Brain microvascular endothelial cell (primary cell): ENCODE data around the gene MANF.

Experiments used
- DNase-seq: peaks from one replicate; pipeline ENCODE4 v3.0.0-alpha.2; 2020
- H3K27ac ChIP-seq: fragments of 250-450 bp; sonication (Bioruptor Pico); 2 replicates; pipeline ENCODE4 v1.5.1; 2020; ENCODE audit warnings: mild to moderate bottlenecking, moderate library complexity
- H3K27me3 ChIP-seq: fragments of 250-450 bp; sonication (Bioruptor Pico); replicated peaks from 2 replicates; pipeline ENCODE4 v1.5.1; 2020; ENCODE audit warnings: mild to moderate bottlenecking
- H3K36me3 ChIP-seq: fragments of 250-450 bp; sonication (Bioruptor Pico); replicated peaks from 2 replicates; pipeline ENCODE4 v1.5.1; 2020; ENCODE audit warnings: mild to moderate bottlenecking
- H3K4me3 ChIP-seq: 2 replicates; pipeline ENCODE4 v1.5.1; 2011; ENCODE audit warnings: low read depth, mild to moderate bottlenecking, control low read depth, low read length, moderate library complexity
- in situ Hi-C: cut with HindIII; loops from 2 replicates; pipeline ENCODE4 v1.10.0; 2017; ENCODE audit warnings: low sequenced_read_pairs, low pct_ligation_motif_present
- TF ChIP-seq, protein P1 (sequence below): IDR thresholded peaks from 2 replicates; pipeline ENCODE4 v1.5.1; 2011; ENCODE audit warnings: low read depth, mild to moderate bottlenecking, moderate library complexity, low read length, control low read depth, inconsistent platforms; ENCODE audit errors: missing control alignments

Gene MANF

DNA sequence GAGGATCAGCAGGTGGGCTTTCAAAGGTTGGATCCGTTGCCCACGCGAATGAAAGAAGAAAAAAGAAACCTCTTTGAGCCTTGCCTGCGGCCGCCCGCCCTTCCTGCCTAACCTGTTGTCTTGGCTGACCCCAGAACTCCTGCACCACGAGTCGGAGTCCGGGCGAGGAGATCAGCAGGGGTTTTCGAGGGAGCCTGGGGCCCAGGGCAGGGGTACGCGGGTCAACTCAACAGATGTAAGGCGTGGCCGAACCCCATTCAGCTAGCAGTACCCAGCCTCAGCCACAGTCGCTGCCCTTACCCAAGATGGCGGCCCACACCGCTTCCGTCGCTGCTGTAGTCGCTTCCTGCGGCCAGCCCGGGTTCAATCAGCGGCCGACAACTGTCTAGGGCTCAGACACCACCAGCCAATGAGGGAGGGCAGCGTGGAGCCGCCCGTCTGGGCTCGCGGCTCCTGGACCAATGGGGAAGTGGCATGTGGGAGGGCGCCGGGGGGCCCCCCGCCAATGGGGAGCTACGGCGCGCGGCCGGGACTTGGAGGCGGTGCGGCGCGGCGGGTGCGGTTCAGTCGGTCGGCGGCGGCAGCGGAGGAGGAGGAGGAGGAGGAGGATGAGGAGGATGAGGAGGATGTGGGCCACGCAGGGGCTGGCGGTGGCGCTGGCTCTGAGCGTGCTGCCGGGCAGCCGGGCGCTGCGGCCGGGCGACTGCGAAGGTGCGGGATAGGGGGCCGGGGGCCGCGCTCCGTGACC is at the start of gene MANF:
Gene MANF (plus strand): TSS at position 566 of the 748 bp plus-strand sequence. CDS start 52 bp downstream, at position 618.
- H3K27me3 ChIP-seq: no peaks in the 10 kb centered on the region
- TF ChIP-seq, protein P1, sequence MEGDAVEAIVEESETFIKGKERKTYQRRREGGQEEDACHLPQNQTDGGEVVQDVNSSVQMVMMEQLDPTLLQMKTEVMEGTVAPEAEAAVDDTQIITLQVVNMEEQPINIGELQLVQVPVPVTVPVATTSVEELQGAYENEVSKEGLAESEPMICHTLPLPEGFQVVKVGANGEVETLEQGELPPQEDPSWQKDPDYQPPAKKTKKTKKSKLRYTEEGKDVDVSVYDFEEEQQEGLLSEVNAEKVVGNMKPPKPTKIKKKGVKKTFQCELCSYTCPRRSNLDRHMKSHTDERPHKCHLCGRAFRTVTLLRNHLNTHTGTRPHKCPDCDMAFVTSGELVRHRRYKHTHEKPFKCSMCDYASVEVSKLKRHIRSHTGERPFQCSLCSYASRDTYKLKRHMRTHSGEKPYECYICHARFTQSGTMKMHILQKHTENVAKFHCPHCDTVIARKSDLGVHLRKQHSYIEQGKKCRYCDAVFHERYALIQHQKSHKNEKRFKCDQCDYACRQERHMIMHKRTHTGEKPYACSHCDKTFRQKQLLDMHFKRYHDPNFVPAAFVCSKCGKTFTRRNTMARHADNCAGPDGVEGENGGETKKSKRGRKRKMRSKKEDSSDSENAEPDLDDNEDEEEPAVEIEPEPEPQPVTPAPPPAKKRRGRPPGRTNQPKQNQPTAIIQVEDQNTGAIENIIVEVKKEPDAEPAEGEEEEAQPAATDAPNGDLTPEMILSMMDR: no peak
- in situ Hi-C loops: no loop called here
- H3K36me3 ChIP-seq: peaks cover 15% of the 10 kb centered on the region
- DNase-seq: peak; percentile 98
- peak within 1 kb of the TSS; percentile 97 for H3K4me3 ChIP-seq
- peak within 1 kb of the TSS; percentile 93 for H3K27ac ChIP-seq

DNA sequence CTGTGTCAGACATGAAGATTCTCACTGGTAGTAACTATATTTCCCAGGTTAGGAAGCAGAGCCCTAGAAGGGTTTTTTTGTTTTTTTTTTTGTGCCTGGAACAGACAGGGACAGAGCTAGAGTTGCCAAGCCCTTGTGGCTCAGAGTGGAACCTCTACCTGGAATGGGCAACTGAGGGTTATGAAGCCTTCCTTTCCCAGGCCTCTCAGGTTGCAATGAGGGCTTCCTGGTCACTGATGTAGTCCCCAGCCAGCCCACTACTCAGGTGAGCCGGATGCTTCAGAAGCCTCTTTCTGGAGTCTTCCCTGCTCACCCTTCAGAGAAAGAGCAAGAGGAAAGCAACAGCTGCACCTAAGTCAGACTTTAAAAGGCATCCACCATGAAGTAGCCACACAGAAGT is 48.8 kb upstream of the MANF start:
- Histone ChIP-seq H3K36me3 (no peaks in the 10 kb centered on the region), H3K27ac (no peak overlapping the region), H3K27me3 (no peaks in the 10 kb centered on the region), H3K4me3 (no peak overlapping the region)
- in situ Hi-C loops: no loop called here
- DNase-seq: no peak
- TF ChIP-seq, protein P1: no peak

DNA sequence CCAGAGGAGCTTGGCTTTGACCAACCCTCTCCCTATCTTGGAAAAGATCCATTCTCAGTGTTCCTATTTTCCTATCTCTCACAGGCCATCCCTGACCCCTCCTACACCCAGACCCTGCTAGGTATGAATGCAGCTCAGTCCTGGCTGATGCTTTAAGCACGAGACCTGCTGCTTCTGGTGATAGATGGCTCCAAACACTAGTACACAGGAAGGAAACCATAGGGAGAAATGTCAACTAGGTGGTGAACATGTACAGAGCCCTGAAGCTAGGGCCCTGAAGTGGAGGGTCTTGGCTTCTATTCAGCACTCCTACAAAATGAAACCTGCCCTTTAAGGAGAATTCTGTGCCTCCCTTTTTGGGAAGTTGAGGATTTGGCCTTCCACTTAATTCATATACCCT is 47.4 kb upstream of the MANF start:
- Histone ChIP-seq H3K27me3 (no peaks in the 10 kb centered on the region), H3K27ac (no peak overlapping the region), H3K36me3 (no peaks in the 10 kb centered on the region), H3K4me3 (no peak overlapping the region)
- TF ChIP-seq, protein P1: no peak
- DNase-seq: no peak
- in situ Hi-C loops: no loop called here

DNA sequence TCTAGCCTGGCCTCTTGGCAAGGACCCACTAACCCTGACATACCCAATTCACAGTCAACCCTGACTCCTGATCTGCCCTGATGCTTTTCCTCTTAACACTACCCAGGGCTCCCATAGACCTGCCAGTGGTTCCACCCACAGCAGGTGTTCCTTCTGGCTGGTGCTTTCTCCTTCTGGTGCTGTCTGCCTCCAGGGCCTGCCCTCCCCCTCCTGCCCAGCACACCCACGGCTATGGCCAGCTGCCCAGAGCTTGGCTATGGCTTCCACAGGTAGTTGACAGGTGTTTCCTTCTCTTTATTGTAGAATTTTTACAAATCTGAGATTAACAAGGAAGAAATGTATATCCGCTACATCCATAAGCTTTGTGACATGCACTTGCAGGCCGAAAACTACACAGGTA is 46.5 kb upstream of the MANF start:
- no peak overlapping the region for H3K4me3 ChIP-seq
- H3K36me3 ChIP-seq: no peaks in the 10 kb centered on the region
- in situ Hi-C loops: no loop called here
- DNase-seq: no peak
- H3K27ac ChIP-seq: no peak overlapping the region
- TF ChIP-seq, protein P1: no peak
- H3K27me3 ChIP-seq: no peaks in the 10 kb centered on the region

DNA sequence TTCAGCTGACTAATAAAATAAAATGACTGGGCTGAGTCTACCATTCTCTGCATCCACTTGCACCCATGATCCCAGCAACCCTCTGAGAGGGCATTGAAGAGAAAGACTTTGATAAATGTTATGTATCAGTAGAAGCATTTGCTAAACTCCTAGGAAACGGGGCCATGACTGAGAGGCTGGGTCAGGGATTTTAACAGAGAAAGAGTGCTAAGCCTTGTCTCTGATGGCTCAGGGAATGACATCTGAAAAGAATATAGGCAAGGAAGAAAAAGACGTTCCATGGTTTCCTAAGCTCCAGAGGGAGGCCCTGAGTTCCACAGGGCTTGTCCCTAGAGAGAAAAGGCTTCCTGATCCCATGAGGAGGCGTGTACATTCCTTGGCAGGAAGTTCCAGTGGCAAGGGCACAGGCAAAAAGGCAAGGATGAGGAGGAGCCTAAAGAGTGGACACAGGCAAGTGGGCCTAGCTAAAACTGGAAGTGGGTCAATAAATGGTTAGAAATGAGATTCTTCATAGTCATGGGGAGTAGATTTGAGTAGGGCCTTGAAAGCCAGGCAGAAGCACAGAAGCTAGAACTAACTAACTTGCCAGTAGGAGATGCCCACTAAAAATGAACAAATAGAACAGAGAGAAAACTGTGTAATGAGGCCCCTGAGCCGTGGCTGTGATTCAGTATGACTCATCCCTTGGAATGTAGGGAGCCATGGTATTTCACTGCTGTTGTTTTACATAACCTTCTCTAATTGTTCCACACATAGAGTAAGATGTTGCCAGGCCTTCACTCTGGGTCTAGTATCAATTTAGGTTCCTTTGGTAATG is 44.9 kb upstream of the MANF start:
- Histone ChIP-seq H3K4me3 (no peak overlapping the region), H3K27me3 (no peaks in the 10 kb centered on the region), H3K36me3 (no peaks in the 10 kb centered on the region), H3K27ac (peak overlapping the region; percentile 71)
- in situ Hi-C loops: no loop called here
- TF ChIP-seq, protein P1: no peak
- DNase-seq: peak; percentile 91
